Hindlimb muscle (tissue), 1 donor: ENCODE results near the gene KCNJ6. TPM values are rescaled to one million over a fixed set of nuclear protein-coding genes. Genes with fewer than 3 reads are reported as not detected.
"Not testable (repeated sequence)": the region's sequence is repeated elsewhere in the genome, so short reads cannot be mapped to it uniquely, and the experiment has no call there.

ENCODE experiments used
- DNase-seq: peaks from one replicate; pipeline ENCODE4 v3.0.0-alpha.2; 2013
- polyA plus RNA-seq: library from polyadenylated mRNA; unstranded; fragments of 120-200 nt; gene quantifications from one replicate; pipeline ENCODE4 v1.2.1, GENCODE V29; 2013; ENCODE audit not compliant: insufficient read length

The KCNJ6 gene
- polyA plus RNA-seq, 1 donor, result 1.1 TPM

- DNase-seq, result no peak
These were observed 198.7 kb downstream of the KCNJ6 start for GRCh38 chr21:37717534-37717933.

GRCh38 chr21:37712569-37712934 is 203.7 kb downstream of the KCNJ6 start:
- DNase-seq, result not testable (repeated sequence)

- peak; percentile 56 for DNase-seq
These were observed 204.3 kb downstream of the KCNJ6 start for GRCh38 chr21:37711836-37712568.

- no peak for DNase-seq
These were observed 204.9 kb downstream of the KCNJ6 start for GRCh38 chr21:37711286-37711829.

- DNase-seq, result peak; percentile 43
These were observed 205.5 kb downstream of the KCNJ6 start for GRCh38 chr21:37710546-37711285.

- DNase-seq, result no peak
These were observed 211.5 kb downstream of the KCNJ6 start for GRCh38 chr21:37704751-37705150.

- no peak for DNase-seq
These were observed 214.0 kb downstream of the KCNJ6 start for GRCh38 chr21:37702241-37702640.

GRCh38 chr21:37700641-37701202 is 215.5 kb downstream of the KCNJ6 start:
- DNase-seq, result peak; percentile 40

- DNase-seq, result no peak
These were observed 217.1 kb downstream of the KCNJ6 start for GRCh38 chr21:37699024-37699775.

- DNase-seq, result no peak
These were observed 219.3 kb downstream of the KCNJ6 start for GRCh38 chr21:37696936-37697335.

GRCh38 chr21:37695111-37695510 is 221.1 kb downstream of the KCNJ6 start:
- no peak for DNase-seq

GRCh38 chr21:37688952-37689659 is 227.2 kb downstream of the KCNJ6 start:
- DNase-seq, result no peak

- no peak for DNase-seq
These were observed 229.1 kb downstream of the KCNJ6 start for GRCh38 chr21:37686991-37687810.

GRCh38 chr21:37684547-37684946 is 231.7 kb downstream of the KCNJ6 start:
- no peak for DNase-seq

- DNase-seq, result no peak
These were observed 232.2 kb downstream of the KCNJ6 start for GRCh38 chr21:37684115-37684493.

- DNase-seq, result no peak
These were observed 232.7 kb downstream of the KCNJ6 start for GRCh38 chr21:37683396-37684114.

- peak; percentile 31 for DNase-seq
These were observed 233.3 kb downstream of the KCNJ6 start for GRCh38 chr21:37682966-37683365.

- DNase-seq, result no peak
These were observed 239.3 kb downstream of the KCNJ6 start for GRCh38 chr21:37677006-37677405.

GRCh38 chr21:37675202-37675801 is 241.0 kb downstream of the KCNJ6 start:
- peak; percentile 67 for DNase-seq
